Measurements from ENCODE around the gene PWWP2B.

DNA sequence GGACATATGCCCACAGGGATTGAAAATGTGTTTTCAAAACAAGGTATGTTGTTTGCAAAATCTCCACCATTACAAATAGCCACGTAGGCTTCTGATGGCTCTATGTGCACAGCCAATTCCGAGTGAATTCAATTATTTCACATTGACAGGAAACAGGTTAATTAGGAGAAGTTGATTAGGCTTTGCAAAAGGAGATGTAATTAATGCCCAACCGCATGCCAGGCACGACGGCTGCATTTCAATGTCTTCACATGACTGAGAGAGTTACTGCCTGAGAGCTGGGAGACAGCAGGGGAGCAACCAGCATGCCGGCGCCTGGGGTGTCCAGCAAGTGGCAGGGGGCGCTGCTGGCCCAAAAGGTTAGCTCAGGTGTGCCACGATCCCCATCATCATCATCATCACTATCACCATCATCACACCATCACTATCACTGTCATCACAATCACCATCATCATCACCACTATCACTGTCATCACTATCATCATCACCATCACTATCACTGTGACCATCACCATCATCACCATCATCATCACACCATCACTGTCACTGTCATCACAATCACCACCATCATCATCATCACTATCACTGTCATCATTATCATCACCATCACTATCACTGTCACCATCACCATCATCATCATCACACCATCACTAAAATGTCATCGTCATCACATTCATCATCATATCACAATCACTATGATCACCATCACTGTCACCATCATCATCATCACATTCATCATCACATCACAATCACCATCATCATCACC, 30.2 kb downstream of the PWWP2B start:
- no peak for TF ChIP-seq NFIC (IDR thresholded peaks at IDR 0.05)
- TF ChIP-seq, protein P1, sequence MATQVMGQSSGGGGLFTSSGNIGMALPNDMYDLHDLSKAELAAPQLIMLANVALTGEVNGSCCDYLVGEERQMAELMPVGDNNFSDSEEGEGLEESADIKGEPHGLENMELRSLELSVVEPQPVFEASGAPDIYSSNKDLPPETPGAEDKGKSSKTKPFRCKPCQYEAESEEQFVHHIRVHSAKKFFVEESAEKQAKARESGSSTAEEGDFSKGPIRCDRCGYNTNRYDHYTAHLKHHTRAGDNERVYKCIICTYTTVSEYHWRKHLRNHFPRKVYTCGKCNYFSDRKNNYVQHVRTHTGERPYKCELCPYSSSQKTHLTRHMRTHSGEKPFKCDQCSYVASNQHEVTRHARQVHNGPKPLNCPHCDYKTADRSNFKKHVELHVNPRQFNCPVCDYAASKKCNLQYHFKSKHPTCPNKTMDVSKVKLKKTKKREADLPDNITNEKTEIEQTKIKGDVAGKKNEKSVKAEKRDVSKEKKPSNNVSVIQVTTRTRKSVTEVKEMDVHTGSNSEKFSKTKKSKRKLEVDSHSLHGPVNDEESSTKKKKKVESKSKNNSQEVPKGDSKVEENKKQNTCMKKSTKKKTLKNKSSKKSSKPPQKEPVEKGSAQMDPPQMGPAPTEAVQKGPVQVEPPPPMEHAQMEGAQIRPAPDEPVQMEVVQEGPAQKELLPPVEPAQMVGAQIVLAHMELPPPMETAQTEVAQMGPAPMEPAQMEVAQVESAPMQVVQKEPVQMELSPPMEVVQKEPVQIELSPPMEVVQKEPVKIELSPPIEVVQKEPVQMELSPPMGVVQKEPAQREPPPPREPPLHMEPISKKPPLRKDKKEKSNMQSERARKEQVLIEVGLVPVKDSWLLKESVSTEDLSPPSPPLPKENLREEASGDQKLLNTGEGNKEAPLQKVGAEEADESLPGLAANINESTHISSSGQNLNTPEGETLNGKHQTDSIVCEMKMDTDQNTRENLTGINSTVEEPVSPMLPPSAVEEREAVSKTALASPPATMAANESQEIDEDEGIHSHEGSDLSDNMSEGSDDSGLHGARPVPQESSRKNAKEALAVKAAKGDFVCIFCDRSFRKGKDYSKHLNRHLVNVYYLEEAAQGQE (IDR thresholded peaks at IDR 0.05; ENCODE audit: low read depth): no peak
- no peak for TF ChIP-seq ZBTB7A (IDR thresholded peaks at IDR 0.05; ENCODE audit: low read depth)
- TF ChIP-seq, protein P2, sequence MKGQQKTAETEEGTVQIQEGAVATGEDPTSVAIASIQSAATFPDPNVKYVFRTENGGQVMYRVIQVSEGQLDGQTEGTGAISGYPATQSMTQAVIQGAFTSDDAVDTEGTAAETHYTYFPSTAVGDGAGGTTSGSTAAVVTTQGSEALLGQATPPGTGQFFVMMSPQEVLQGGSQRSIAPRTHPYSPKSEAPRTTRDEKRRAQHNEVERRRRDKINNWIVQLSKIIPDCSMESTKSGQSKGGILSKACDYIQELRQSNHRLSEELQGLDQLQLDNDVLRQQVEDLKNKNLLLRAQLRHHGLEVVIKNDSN (IDR thresholded peaks at IDR 0.05): no peak
- no peak for TF ChIP-seq TEAD4 (IDR thresholded peaks at IDR 0.05)
- TF ChIP-seq EP300 (IDR thresholded peaks at IDR 0.05; ENCODE audit: borderline replicate concordance): no peak
- TF ChIP-seq EGR1 (IDR thresholded peaks at IDR 0.05): no peak
- TF ChIP-seq, protein P3, sequence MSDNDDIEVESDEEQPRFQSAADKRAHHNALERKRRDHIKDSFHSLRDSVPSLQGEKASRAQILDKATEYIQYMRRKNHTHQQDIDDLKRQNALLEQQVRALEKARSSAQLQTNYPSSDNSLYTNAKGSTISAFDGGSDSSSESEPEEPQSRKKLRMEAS (IDR thresholded peaks at IDR 0.05): no peak
- TF ChIP-seq CEBPB (IDR thresholded peaks at IDR 0.05): no peak
- TF ChIP-seq CREB1 (IDR thresholded peaks at IDR 0.05; ENCODE audit: low read depth): no peak
- TF ChIP-seq FOXM1 (IDR thresholded peaks at IDR 0.05; ENCODE audit: borderline replicate concordance, low read depth): no peak
- no peak for TF ChIP-seq TCF12 (IDR thresholded peaks at IDR 0.05; ENCODE audit: low read depth)
- no peak for TF ChIP-seq RAD21 (IDR thresholded peaks at IDR 0.05; ENCODE audit: low read depth)

Measured in Ishikawa (cell line).